GM19193 (cell line): ENCODE results near the gene ZNF625.

Experiments used
- POLR2A ChIP-seq: IDR thresholded peaks from 4 replicates; pipeline ENCODE4 v1.6.1; 2011; ENCODE audit not compliant: insufficient read depth, insufficient read length; ENCODE audit errors: extremely low read depth

Gene ZNF625

DNA sequence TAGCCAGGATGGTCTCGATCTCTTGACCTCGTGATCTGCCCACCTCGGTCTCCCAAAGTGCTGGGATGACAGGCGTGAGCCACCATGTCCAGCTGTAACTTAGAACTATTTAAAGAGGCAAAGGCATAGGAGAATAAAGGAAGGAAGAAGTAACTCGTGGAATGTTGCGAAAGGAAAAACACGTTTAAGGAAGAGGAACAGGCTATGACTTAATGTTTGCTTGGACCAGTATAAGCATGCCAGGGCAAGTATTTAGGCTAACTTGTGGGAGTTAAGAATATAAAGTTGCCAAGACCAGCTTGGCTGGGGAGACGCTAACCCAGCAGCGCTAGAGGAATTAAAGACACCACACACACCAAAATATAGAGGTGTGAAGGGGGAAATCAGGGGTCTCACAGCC is 58.5 kb downstream of the ZNF625 start:
- TF ChIP-seq POLR2A = no peak

DNA sequence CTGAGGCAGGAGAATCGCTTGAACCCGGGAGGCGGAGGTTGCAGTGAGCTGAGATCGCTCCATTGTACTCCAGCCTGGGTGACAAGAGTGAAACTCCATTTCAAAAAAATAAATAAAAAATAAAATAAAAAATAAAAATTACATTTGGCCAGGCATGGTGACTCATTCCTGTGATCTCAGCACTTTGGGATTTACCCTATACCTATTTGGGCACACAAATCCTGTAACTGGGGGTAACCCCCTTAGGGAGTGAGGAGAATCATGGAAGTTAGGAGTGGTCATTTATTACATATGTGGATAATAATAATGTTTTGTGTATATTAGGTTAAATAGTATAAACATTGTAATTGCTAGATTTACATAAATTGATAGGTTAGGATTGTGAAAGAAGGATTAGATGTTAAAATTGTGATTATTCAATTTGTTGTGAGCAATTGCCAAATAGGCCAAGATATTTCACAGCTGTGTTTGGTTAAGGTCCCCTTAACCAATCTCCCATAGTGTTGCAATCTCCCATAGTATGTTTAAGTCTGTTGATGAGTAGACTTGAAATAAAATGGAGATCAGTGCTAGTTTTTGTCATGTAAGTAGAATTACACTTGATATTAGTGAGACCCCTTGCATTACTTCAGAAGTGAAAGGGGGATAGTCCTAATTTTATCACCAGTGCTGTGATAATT is 61.3 kb downstream of the ZNF625 start:
- TF ChIP-seq POLR2A = no peak
